Heart left ventricle (tissue), 13 donors: ENCODE measurements around the gene ZNF526.

ENCODE experiments used
- CTCF ChIP-seq, 12 donors: fragments of 200-600 bp; sonication (generic) in 4 of 12; IDR thresholded peaks; one replicate each; pipeline versions ENCODE4 v1.5.0 to v1.8.0; 2018 to 2022; ENCODE audit warnings: antibody characterized with exemption in 12 of 12, mild to moderate bottlenecking in 5 of 12
- POLR2A ChIP-seq, 2 donors: fragments of 450-650 bp; IDR thresholded peaks; one replicate each; pipeline ENCODE4 v1.6.1; 2017; ENCODE audit warnings: antibody characterized with exemption in 2 of 2, mild to moderate bottlenecking in 2 of 2, moderate library complexity in 2 of 2
- donor health status: ischemic (EF 13 %, LVEDD 7.1; RV severe dilation, severe dysfunction).
- donor health status: DM: no; HTN: yes; CAD: no.
- donor health status: DM: no; HTN: no; CAD: no.
- donor health status: ischemic (EF 25% LVEDD 6.9; RV normal size, moderate dysfunction).
- donor health status: ischemic (EF 25% LVEDD 5.7; RV mildly dilated, moderate dysfunction).
- donor health status: ischemic (EF 35%, LVEDD 5.7; RV mildly dilated, moderate dysfunction).
- donor health status: nonischemic (EF 11% LVEDD 7.7; RV severe dilation, severe dysfunction).
- donor health status: DM: yes; HTN: yes; CAD: no.
- donor health status: PGD.
- donor health status: ischemic (EF 29% LVEDD 5.4; RV normal size, mild dysfunction).
- donor health status: nonischemic (EF 23%, LVEDD 6.1; RV moderate dilation, normal function).

GRCh38 chr19:42268142-42268703 is 48.1 kb downstream of the ZNF526 start:
- TF ChIP-seq CTCF (IDR thresholded peaks at IDR 0.05): peak in 1 of 12 donors; percentile 4
- peak in 1 of 2 donors; percentile 86 for TF ChIP-seq POLR2A (IDR thresholded peaks at IDR 0.05)
